H1 (cell line): ENCODE measurements around the gene PDE4D. TPM values are rescaled to one million over a fixed set of nuclear protein-coding genes. Genes with fewer than 3 reads are reported as not detected.

Experiments used
- BRCA1 ChIP-seq: IDR thresholded peaks from 2 replicates; pipeline ENCODE4 v1.6.1; 2012; ENCODE audit warnings: low read depth, low read length, improper control_type of control experiment
- CHD7 ChIP-seq: fragments of 300-600 bp; sonication (generic); IDR thresholded peaks from 2 replicates; pipeline ENCODE4 v1.7.1; 2012; ENCODE audit warnings: low read length, moderate library complexity, mild to moderate bottlenecking, inconsistent platforms; ENCODE audit not compliant: insufficient replicate concordance
- E2F6 ChIP-seq: IDR thresholded peaks from 2 replicates; pipeline ENCODE4 v1.6.1; 2012; ENCODE audit warnings: inconsistent platforms
- KDM5A ChIP-seq: fragments of 200-600 bp; IDR thresholded peaks from 2 replicates; pipeline ENCODE4 v1.7.1; 2012; ENCODE audit warnings: mild to moderate bottlenecking, low read length, inconsistent platforms, mixed read lengths
- SP2 ChIP-seq: IDR thresholded peaks from 2 replicates; pipeline ENCODE4 v1.6.1; 2012; ENCODE audit warnings: mild to moderate bottlenecking, low read length, inconsistent platforms
- TAF1 ChIP-seq: IDR thresholded peaks from 2 replicates; pipeline ENCODE4 v1.6.1; 2011; ENCODE audit warnings: mild to moderate bottlenecking, low read depth, low read length
- polyA plus RNA-seq, 7 experiments: library from polyadenylated mRNA; depleted of rRNA in 3 of 7; stranded (reverse) in 5 of 7; unstranded in 2 of 7; fragments of >200 nt in 5 of 7; fragments of 200-250 nt in 2 of 7; gene quantifications; 1 replicate in 5 of 7; 2 replicates in 1 of 7; 4 replicates in 1 of 7; pipeline versions ENCODE4 v1.2.1 to v1.2.3, GENCODE V29; 2011 to 2013; ENCODE audit warnings: missing spikeins in 2 of 7, mixed read lengths in 2 of 7
- total RNA-seq: library from RNA; stranded (reverse); fragmentation: NEBNext Ultra II Directional; extraction: Animal tissue kit (Norgen Biotek cat#: 25700); gene quantifications from 2 replicates; pipeline ENCODE4 v1.2.1, GENCODE V29; 2021

Gene PDE4D
- total and polyA plus RNA-seq, 2 of the 8 experiments (the other 6 are each of a cell fraction or from before 2014, with no cell fraction given): 2.3 to 3.7 TPM

GRCh38 chr5:59299006-59299405 lies 594.5 kb downstream of the PDE4D start (continued):
- TF ChIP-seq BRCA1 (no peak), KDM5A (no peak), E2F6 (no peak), SP2 (no peak), CHD7 (no peak), TAF1 (no peak)
